SJSA1 (cell line): Measurements from ENCODE around the gene CREBRF. TPM values are rescaled to one million over a fixed set of nuclear protein-coding genes. Genes with fewer than 3 reads are reported as not detected.
A peak's percentile ranks its signal among the peaks of the same experiment; 100 is the strongest.
"Not testable (repeated sequence)": the region's sequence is repeated elsewhere in the genome, so short reads cannot be mapped to it uniquely, and the experiment has no call there.

Experiments used
- DNase-seq, 2 experiments: peaks; one replicate each; pipeline ENCODE4 v3.0.0-alpha.2; 2015 to 2020; ENCODE audit warnings: low spot score in 2 of 2, low read depth in 1 of 2
- H3K27ac ChIP-seq: fragments of 250-450 bp; sonication (Bioruptor Pico); 2 replicates; pipeline ENCODE4 v1.5.1; 2020; ENCODE audit warnings: mild to moderate bottlenecking, moderate library complexity
- H3K27me3 ChIP-seq: fragments of 250-450 bp; sonication (Bioruptor Pico); replicated peaks from 2 replicates; pipeline ENCODE4 v1.5.1; 2020; ENCODE audit warnings: mild to moderate bottlenecking, moderate library complexity
- H3K36me3 ChIP-seq: fragments of 250-450 bp; sonication (Bioruptor Pico); 2 replicates; pipeline ENCODE4 v1.5.1; 2020; ENCODE audit warnings: mild to moderate bottlenecking
- H3K4me1 ChIP-seq: fragments of 250-450 bp; sonication (Bioruptor Pico); replicated peaks from 2 replicates; pipeline ENCODE4 v1.6.1; 2021; ENCODE audit warnings: mild to moderate bottlenecking
- H3K4me3 ChIP-seq: fragments of 250-450 bp; sonication (Bioruptor Pico); 2 replicates; pipeline ENCODE4 v1.5.1; 2020; ENCODE audit warnings: mild to moderate bottlenecking
- H3K9me3 ChIP-seq: fragments of 250-450 bp; sonication (Bioruptor Pico); replicated peaks from 2 replicates; pipeline ENCODE4 v1.5.1; 2020; ENCODE audit warnings: mild to moderate bottlenecking
- total RNA-seq: library from RNA; depleted of rRNA; stranded (reverse); fragments of >200 nt; shearing (Covaris generic); gene quantifications from 2 replicates; pipeline ENCODE4 v1.2.3, GENCODE V29; 2014; rRNA removed

The CREBRF gene, protein sequence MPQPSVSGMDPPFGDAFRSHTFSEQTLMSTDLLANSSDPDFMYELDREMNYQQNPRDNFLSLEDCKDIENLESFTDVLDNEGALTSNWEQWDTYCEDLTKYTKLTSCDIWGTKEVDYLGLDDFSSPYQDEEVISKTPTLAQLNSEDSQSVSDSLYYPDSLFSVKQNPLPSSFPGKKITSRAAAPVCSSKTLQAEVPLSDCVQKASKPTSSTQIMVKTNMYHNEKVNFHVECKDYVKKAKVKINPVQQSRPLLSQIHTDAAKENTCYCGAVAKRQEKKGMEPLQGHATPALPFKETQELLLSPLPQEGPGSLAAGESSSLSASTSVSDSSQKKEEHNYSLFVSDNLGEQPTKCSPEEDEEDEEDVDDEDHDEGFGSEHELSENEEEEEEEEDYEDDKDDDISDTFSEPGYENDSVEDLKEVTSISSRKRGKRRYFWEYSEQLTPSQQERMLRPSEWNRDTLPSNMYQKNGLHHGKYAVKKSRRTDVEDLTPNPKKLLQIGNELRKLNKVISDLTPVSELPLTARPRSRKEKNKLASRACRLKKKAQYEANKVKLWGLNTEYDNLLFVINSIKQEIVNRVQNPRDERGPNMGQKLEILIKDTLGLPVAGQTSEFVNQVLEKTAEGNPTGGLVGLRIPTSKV
- total RNA-seq, result 2.7 and 5.8 TPM in 2 replicates

DNA sequence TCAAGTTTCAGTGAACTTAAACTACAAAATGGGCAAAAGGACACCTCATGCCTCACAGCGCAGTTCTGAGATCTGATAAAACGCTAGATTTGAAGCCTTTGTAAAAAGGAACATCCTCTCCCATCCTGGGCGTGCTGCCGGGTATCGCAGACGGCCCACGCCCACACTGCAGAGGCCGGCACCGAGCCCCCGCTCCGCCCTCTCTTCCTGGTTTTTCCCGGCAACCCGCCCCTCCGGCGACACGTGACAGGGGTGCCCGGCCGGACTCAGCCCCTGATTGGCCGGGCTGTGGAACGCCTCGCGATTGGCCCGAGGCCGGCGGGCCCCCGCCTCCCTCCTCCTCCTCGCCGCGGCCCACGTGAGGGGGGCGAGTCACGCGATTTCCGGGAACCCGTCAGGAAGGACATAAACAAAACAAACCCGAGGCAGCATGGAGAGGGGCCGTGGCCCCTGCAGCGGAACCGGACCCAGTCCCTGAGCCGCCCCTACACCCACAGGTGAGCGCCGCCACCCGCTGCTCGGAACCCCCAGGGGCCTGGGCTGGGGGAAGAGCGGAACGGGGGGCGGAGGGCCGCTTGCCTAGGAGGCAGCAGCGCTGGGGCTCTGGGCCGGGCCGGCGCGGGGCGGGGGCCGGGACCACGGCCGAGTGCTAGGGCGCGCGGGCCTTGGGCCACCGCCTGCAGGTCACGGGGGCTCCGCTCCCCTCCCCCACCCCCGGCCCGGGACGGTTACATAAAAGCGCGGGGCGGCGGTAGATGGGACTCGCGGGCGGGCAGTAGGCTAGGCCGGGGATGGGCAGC lies at the start of gene CREBRF:
Gene CREBRF (plus strand): TSS at position 370 of the 800 bp plus-strand sequence. CDS start 24,424 bp downstream, outside the sequence.
- Histone ChIP-seq H3K27me3 (no peaks in the 10 kb centered on the region), H3K36me3 (peaks cover 3% of the 10 kb centered on the region; the same call in 1 of the 2 replicates), H3K9me3 (no peaks in the 10 kb centered on the region), H3K4me1 (peaks cover 38% of the 10 kb centered on the region), H3K4me3 (peak within 1 kb of the TSS; percentile 75), H3K27ac (peak within 1 kb of the TSS; percentile 83)
- peak; percentile 99 for DNase-seq

DNA sequence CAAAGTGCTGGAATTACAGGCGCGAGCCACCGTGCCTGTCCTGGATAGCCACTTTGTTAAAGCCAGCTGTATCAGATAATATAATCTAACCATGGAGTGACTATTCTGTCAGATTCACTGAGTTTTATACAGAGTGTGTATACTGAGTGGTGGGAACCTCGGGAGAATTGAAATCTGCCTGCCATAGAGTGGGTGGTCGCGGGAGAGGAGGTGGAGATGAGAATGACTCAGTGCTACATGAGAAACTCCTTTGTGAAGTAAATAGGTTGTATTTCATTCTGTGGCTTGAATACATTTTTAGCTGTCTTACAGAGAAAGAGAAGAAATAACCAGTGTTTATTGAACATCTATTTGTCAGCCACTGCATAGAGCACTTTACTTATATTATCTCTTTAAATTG lies 46.1 kb upstream of the CREBRF start:
- no peaks in the 10 kb centered on the region for H3K9me3 ChIP-seq
- H3K4me1 ChIP-seq, result peaks cover 14% of the 10 kb centered on the region
- no peak overlapping the region for H3K4me3 ChIP-seq
- H3K36me3 ChIP-seq, result peaks cover 22% of the 10 kb centered on the region
- H3K27me3 ChIP-seq, result no peaks in the 10 kb centered on the region
- DNase-seq, result peak in 1 of 2 experiments; percentile 57
- peak overlapping the region; percentile 14; the same call in 1 of the 2 replicates for H3K27ac ChIP-seq

DNA sequence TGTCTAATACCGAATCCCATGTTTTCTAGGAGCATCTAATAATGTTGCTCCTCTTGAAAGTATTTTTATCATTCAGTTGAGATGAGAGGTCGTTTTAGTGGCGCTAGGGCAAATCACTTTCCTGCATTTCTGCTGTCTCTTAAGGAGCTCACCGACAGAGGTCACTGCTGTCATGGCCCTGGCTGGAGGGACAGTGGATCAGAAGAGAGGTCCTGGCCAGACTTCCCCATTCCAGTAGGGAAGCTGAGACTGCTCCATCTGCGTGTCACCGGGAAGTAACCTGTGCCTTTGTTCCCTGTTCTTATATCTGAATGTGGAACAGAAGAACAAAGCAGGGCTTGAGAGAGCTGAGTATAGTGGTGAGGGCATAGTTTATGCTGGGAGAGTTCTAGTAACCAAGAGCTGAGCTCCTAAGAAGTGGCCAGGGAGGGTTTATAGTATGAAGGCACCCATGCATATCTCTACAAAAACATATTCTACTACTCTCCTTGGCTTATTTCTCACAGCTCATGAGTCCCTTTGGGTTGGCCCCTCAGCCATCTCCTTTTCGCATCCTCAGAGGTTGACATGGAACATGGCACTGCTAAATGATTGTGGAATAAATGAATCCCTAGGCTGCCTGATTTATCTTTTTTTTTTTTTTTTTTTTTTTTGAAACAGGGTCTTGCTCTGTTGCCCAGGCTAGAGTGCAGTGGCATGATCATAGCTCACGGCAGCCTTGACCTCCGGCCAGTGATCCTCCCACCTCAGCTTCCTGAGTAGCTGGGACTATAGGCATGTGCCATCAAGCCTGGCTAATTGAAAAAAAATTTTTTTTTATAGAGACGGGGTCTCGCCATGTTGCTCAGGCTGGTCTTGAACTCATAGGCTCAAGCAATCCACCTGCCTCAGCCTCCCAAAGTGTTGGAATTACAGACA lies 45.3 kb upstream of the CREBRF start:
- no peak overlapping the region for H3K27ac ChIP-seq
- H3K4me1 ChIP-seq, result peaks cover 14% of the 10 kb centered on the region
- H3K4me3 ChIP-seq, result no peak overlapping the region
- H3K9me3 ChIP-seq, result no peaks in the 10 kb centered on the region
- no peaks in the 10 kb centered on the region for H3K27me3 ChIP-seq
- H3K36me3 ChIP-seq, result peaks cover 22% of the 10 kb centered on the region
- DNase-seq, result peak; percentile 46 to 55

DNA sequence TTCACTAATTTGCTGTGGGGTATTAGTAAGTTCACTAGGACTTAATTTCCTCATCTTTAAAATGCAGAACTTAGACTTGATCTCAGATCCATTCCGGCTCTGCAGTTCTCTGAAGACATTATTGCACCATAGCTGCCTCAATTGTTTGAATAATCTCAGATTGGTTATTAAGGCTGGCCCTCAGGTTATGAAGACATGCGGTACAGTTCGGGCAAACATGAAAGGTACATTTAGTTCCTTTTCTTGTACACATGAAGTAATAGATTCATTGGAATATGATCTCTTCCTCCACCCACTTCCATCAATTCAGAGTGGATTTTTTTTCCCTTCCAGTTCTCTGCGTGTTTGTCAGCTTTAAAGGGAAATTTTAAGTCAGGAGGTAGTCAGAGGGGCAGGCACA lies 44.6 kb upstream of the CREBRF start:
- no peaks in the 10 kb centered on the region for H3K27me3 ChIP-seq
- H3K4me1 ChIP-seq, result peaks cover 21% of the 10 kb centered on the region
- no peak overlapping the region for H3K4me3 ChIP-seq
- no peak overlapping the region for H3K27ac ChIP-seq
- DNase-seq, result no peak
- H3K36me3 ChIP-seq, result peaks cover 25% of the 10 kb centered on the region
- no peaks in the 10 kb centered on the region for H3K9me3 ChIP-seq

DNA sequence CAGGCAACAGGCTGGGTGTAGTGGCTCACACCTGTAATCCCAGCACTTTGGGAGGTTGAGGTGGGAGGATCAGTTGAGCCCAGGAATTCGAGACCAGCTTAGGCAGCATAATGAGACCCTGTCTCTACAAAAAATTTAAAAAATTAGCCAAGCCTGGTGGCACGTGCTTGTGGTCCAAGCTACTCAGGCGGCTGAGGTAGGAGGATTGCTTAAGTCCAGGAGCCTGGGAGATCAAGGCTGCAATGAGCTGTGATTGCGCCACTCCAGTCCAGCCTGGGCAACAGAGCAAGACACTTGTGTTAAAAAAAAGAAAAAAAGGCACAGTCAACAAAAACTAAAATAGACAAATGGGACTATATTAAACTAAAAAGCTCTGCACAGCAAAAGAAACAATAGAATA lies 43.3 kb upstream of the CREBRF start:
- H3K4me1 ChIP-seq, result peaks cover 25% of the 10 kb centered on the region

DNA sequence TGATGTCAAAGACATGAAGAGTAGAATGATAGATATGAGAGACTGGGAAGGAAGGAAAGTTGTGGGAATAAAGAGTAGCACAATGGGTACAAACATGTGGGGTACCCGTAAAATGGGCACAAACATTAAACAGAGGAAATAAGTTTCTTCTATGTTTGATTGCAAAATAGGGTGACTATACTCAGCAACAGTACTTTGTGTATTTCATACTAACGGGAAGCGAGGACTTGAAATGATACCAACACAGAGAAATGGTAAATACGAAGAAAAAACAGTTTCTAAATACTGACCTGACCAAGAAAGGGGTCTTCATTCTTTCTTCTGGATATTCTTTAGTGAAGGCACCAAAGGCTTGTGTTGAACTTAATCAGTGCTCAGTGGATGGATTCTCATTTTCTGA lies 41.5 kb upstream of the CREBRF start:
- Histone ChIP-seq H3K27ac (no peak overlapping the region), H3K27me3 (no peaks in the 10 kb centered on the region), H3K4me1 (peaks cover 23% of the 10 kb centered on the region), H3K36me3 (peaks cover 23% of the 10 kb centered on the region), H3K4me3 (no peak overlapping the region), H3K9me3 (no peaks in the 10 kb centered on the region)
- no peak for DNase-seq

More for the DNA sequence above, 43.3 kb upstream of the CREBRF start:
- Histone ChIP-seq H3K36me3 (peaks cover 22% of the 10 kb centered on the region), H3K4me3 (no peak overlapping the region), H3K9me3 (no peaks in the 10 kb centered on the region), H3K27me3 (no peaks in the 10 kb centered on the region), H3K27ac (no peak overlapping the region)
- no peak for DNase-seq

DNA sequence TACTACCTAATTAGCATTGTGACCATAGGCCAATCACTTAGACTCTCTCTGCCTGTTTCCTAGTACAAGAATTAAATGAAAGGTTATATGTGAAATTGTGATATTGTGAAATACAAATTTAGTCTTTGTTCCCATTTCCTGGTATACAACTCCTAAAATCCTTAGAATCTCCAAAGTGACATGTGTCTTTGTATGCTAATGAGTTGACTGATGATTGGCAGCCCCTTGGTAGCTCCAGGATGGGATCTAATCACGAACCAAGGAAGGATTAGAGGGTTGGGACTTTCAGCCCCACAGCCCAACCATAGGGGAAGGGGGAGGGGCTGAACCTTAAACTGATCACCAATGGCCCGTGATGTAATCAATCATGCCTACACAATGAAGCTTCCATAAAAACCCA lies 41.0 kb upstream of the CREBRF start:
- peaks cover 28% of the 10 kb centered on the region for H3K36me3 ChIP-seq
- DNase-seq, result no peak
- peaks cover 18% of the 10 kb centered on the region for H3K4me1 ChIP-seq
- no peak overlapping the region for H3K27ac ChIP-seq
- no peak overlapping the region for H3K4me3 ChIP-seq
- no peaks in the 10 kb centered on the region for H3K9me3 ChIP-seq
- H3K27me3 ChIP-seq, result no peaks in the 10 kb centered on the region

DNA sequence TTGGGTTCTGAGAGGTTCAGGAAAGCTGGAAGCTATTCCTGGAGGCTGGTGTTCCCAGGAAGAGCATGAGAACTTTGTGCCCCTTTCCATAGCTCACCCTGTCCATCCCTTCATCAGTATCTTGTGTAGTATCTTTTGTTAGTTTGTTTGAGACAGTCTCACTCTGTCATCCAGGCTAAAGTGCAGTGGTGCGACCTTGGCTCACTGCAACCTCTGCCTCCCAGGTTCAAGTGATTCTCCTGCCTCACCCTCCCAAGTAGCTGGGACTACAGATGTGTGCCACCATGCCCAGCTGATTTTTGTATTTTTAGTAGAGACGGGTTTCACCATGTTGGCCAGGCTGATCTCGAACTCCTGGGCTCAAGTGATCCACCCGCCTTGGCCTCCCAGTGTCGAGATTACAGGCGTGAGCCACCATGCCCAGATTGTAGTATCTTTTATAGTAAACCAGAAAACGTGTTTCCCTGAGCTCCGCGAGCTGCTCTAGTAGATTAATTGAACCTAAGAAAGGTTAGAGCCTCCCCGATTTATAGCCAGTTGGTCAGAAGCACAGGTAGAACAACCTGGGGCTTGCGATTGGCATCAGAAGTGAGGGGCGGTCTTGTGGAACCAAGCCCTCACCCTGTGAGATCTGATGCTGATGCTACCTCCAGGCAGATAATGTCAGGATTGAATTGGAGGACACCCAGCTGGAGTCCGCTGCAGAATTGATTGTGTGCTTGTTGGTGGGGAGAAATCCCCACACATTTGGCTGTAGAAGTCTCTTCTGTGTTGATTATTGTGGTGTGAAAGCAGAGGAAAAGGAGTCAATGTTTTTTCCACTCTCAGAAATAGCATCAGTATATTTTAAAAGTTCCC lies 40.3 kb upstream of the CREBRF start:
- DNase-seq, result no peak
- Histone ChIP-seq H3K9me3 (no peaks in the 10 kb centered on the region), H3K4me3 (no peak overlapping the region), H3K27me3 (no peaks in the 10 kb centered on the region), H3K36me3 (peaks cover 31% of the 10 kb centered on the region), H3K27ac (no peak overlapping the region), H3K4me1 (peaks cover 12% of the 10 kb centered on the region)

DNA sequence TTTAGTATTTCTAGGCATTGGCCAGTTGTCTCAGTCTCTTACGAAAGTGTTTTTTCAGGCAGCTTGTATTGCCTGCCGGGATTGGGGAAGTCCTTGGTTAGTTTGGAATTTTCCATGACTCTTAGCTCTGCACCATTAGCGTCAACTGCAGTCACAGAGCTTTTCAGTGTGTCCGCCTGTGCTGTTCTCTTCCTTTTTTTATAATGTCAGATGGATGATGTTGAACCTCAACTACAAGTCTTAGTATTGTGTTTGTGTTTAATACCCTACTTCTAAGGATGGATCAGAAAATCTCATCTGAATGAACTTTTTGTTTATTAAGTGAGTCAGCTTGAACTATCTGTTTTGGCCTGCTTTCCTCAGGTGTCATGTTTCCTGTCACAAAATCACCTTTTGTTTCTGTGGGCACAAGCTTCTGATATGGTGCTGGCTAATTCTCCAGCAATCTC lies 39.5 kb upstream of the CREBRF start:
- Histone ChIP-seq H3K9me3 (no peaks in the 10 kb centered on the region), H3K27ac (no peak overlapping the region), H3K4me1 (peaks cover 11% of the 10 kb centered on the region), H3K36me3 (peaks cover 32% of the 10 kb centered on the region), H3K27me3 (no peaks in the 10 kb centered on the region), H3K4me3 (no peak overlapping the region)
- no peak for DNase-seq

DNA sequence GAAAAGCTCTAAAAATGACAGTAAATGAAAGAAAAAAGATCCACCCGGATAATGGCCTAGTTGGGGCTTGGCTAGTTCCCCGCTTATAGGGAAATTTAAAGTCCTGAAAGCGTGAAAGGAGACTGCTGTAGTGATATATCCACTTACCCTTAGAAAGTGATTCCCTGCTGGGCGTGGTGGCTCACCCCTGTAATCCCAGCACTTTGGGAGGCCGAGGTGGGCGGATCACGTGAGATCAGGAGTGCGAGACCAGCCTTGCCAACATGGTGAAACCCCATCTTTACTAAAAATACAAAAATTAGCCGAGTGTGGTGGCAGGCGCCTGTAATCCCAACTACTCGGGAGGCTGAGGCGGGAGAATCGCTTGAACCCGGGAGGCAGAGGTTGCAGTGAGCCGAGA lies 39.1 kb upstream of the CREBRF start:
- not testable (repeated sequence) for DNase-seq, H3K27ac ChIP-seq, H3K4me3 ChIP-seq, H3K9me3 ChIP-seq, H3K27me3 ChIP-seq
- Histone ChIP-seq H3K36me3 (peaks cover 35% of the 10 kb centered on the region), H3K4me1 (peaks cover 11% of the 10 kb centered on the region)

DNA sequence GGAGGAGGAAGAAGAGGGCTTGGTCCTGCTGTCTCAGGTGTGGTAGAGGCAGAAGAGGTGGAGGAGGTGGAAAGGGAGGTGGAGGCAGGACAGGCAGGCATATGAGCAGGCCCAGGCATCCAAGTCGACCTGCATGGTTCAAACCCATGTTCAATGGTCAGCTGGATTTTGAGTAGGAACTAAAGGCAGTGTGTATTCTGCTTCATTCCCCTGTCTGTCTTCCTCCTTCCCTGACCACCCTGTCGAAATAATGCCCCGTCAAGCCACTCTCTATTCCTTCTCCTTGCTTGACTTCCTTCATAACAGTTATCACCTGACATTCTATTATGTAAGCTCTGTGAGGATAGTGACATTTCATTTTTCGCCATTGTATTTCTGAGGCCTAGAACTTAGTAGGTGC lies 37.8 kb upstream of the CREBRF start:
- no peaks in the 10 kb centered on the region for H3K27me3 ChIP-seq
- no peak overlapping the region for H3K27ac ChIP-seq
- no peak for DNase-seq
- H3K36me3 ChIP-seq, result peaks cover 45% of the 10 kb centered on the region
- peaks cover 11% of the 10 kb centered on the region for H3K4me1 ChIP-seq
- no peaks in the 10 kb centered on the region for H3K9me3 ChIP-seq
- H3K4me3 ChIP-seq, result no peak overlapping the region

DNA sequence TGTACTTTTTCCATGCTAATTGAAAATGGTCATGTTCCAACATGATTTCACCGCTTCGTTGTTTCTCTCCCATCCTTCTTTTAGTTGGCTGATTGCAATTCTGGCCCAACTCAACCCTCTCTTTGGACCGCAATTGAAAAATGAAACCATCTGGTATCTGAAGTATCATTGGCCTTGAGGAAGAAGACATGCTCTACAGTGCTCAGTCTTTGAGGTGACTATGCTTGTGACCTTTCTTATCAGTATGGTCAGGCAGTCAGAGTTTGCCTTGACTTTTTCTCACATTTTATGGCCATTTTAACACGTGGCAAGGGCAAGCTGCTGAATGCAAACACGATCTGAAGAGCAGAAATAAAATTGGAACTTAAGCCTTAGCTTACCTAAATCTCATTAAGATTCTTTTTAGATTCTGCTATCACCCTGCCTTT lies 36.0 kb upstream of the CREBRF start:
- DNase-seq, result no peak

More for the DNA sequence above, 36.0 kb upstream of the CREBRF start:
- H3K27ac ChIP-seq, result no peak overlapping the region
- no peaks in the 10 kb centered on the region for H3K9me3 ChIP-seq
- H3K4me3 ChIP-seq, result no peak overlapping the region
- peaks cover 11% of the 10 kb centered on the region for H3K4me1 ChIP-seq
- H3K27me3 ChIP-seq, result no peaks in the 10 kb centered on the region
- peaks cover 43% of the 10 kb centered on the region for H3K36me3 ChIP-seq
